AG09319 (cell line): ENCODE data around the gene CRYGN.

Source experiments
- DNase-seq: peaks from one replicate; pipeline ENCODE4 v3.0.0-alpha.2; 2010; ENCODE audit warnings: low read depth; ENCODE audit errors: extremely low read depth
- TF ChIP-seq, protein P1 (sequence below): IDR thresholded peaks from 2 replicates; pipeline ENCODE4 v1.5.1; 2011; ENCODE audit warnings: low read depth, mild to moderate bottlenecking, inconsistent platforms, low read length, moderate library complexity

The CRYGN gene

GRCh38 chr7:151437866-151438516 lies 1.9 kb downstream of the CRYGN start:
- TF ChIP-seq, protein P1, sequence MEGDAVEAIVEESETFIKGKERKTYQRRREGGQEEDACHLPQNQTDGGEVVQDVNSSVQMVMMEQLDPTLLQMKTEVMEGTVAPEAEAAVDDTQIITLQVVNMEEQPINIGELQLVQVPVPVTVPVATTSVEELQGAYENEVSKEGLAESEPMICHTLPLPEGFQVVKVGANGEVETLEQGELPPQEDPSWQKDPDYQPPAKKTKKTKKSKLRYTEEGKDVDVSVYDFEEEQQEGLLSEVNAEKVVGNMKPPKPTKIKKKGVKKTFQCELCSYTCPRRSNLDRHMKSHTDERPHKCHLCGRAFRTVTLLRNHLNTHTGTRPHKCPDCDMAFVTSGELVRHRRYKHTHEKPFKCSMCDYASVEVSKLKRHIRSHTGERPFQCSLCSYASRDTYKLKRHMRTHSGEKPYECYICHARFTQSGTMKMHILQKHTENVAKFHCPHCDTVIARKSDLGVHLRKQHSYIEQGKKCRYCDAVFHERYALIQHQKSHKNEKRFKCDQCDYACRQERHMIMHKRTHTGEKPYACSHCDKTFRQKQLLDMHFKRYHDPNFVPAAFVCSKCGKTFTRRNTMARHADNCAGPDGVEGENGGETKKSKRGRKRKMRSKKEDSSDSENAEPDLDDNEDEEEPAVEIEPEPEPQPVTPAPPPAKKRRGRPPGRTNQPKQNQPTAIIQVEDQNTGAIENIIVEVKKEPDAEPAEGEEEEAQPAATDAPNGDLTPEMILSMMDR: no peak
- DNase-seq: no peak

- TF ChIP-seq, protein P1: no peak
Measured at GRCh38 chr7:151437159-151437553, 2.8 kb downstream of the CRYGN start.

DNA sequence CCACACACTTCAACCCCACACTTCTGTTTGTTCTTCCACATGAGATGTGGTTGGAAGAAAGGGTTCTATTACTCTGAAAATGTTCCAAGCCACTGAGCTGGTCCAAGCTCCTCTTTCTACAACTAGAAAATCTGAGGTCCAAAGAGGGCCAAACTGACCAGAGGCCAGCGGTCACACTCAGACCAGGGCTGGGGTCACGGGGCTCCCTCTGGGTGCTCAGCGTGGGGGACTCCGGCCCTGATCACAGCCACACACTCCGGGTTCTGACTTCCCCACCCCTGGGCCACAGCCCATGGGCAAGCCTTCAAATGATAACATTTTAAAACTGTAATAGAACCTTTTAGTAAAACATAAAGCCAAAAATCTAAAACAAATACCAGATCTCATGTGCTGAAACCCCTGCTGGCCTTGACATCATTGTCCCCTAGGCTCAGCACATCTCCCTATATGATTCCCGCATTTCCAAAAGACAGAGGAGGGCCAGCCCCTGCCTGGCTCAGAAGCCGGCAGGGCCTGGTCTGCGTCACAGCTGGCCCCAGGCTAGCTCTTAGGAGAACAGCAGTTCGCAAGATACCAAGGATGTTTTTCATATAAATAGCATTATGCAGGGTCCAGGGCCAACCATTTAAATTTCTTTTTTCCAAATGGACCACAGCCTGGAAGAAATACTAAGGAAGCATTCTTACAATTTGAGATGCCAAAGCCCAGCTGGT lies 3.3 kb downstream of the CRYGN start:
- TF ChIP-seq, protein P1: no peak
- DNase-seq: no peak

More at GRCh38 chr7:151437159-151437553, 2.8 kb downstream of the CRYGN start:
- DNase-seq: no peak

GRCh38 chr7:151435971-151436370 lies 4.0 kb downstream of the CRYGN start:
- no peak for DNase-seq
- TF ChIP-seq, protein P1: no peak

GRCh38 chr7:151435103-151435916 lies 4.6 kb downstream of the CRYGN start:
- TF ChIP-seq, protein P1: no peak
- no peak for DNase-seq

DNA sequence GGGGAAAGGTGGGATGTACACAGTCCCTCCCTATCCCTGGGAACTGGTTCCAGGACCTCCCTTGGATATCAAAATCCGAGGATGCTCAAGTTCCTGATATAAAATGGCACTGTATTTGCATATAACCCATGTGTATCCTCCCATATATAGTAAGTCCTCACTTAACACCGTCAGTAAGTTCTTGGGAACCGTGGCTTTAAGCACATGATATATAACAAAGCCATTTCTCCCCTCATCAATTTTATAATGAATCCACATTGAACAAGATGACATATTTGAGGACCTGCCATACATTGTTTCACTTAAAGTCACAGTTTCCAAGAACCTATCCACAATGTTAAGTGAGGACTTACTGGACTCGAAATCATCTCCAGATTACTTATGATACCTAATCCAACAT lies 5.4 kb downstream of the CRYGN start:
- no peak for DNase-seq
- TF ChIP-seq, protein P1: no peak
